GM12878 (cell line): ENCODE data around the gene RETREG1. TPM values are rescaled to one million over a fixed set of nuclear protein-coding genes. Genes with fewer than 3 reads are reported as not detected.

Experiments
- ATAC-seq: fragments of 200-7000 bp; cut with Tn5 transposase; 3 replicates; pipeline ENCODE4 v1.9.1; 2020; ENCODE audit warnings: mild to moderate bottlenecking, moderate library complexity
- BruUV-seq: library from RNA; stranded (reverse); fragments of 400-500 nt; replicated peaks from 2 replicates; lab custom pipeline; 2021; lab: Mats Ljungman, UMichigan
- CTCF ChIA-PET: fragments of 300-600 bp; sonication (Branson Sonifier 250); formaldehyde crosslinking; extraction: SDS; loops from one replicate; lab custom pipeline; 2021; ENCODE audit warnings: inconsistent platforms; lab: Yijun Ruan, JAX
- POLR2A ChIA-PET: fragments of 350-600 bp; formaldehyde crosslinking; extraction: SDS; loops from one replicate; lab custom pipeline; 2021; ENCODE audit warnings: inconsistent platforms; lab: Charles Lee
- RAD21 ChIA-PET: fragments of 300-600 bp; sonication (Branson Sonifier 250); formaldehyde crosslinking; loops from one replicate; lab custom pipeline; 2023; ENCODE audit warnings: antibody characterized with exemption; ENCODE audit not compliant: unreplicated experiment; lab: Charles Lee
- SMC1A ChIA-PET: fragments of 300-600 bp; sonication (Branson Sonifier 250); formaldehyde crosslinking; loops from one replicate; lab custom pipeline; 2023; ENCODE audit not compliant: unreplicated experiment, uncharacterized antibody; lab: Charles Lee
- DNase-seq: peaks from one replicate; pipeline ENCODE4 v3.0.0-alpha.2; 2011; ENCODE audit warnings: low read depth, low spot score
- FAIRE-seq: peaks from 3 replicates; lab custom pipeline; 2011; peaks lifted over from hg19 to GRCh38; lab: Jason Lieb, UNC
- H2AFZ ChIP-seq: 2 replicates; pipeline ENCODE4 v1.6.0; 2011; ENCODE audit warnings: low read depth, low read length, control low read depth; ENCODE audit not compliant: control insufficient read depth
- H3K27ac ChIP-seq: 2 replicates; pipeline ENCODE4 v1.5.1; 2011; ENCODE audit warnings: control low read depth; ENCODE audit not compliant: control insufficient read depth, insufficient read depth
- H3K27me3 ChIP-seq, 2 experiments: replicated peaks in 1 of 2; 2 replicates each; pipeline versions ENCODE4 v1.6.0 to v1.6.1; 2011; ENCODE audit warnings: low read length in 1 of 2; ENCODE audit not compliant: control insufficient read depth in 2 of 2, insufficient read depth in 2 of 2
- H3K36me3 ChIP-seq, 2 experiments: 2 replicates each; pipeline ENCODE4 v1.5.1; 2011; ENCODE audit warnings: low read length in 1 of 2; ENCODE audit not compliant: control insufficient read depth in 2 of 2, insufficient read depth in 2 of 2
- H3K4me1 ChIP-seq: 2 replicates; pipeline ENCODE4 v1.6.1; 2011; ENCODE audit warnings: mild to moderate bottlenecking, low read length, moderate library complexity, mixed read lengths; ENCODE audit not compliant: control insufficient read depth, insufficient read depth
- H3K4me2 ChIP-seq: 2 replicates; pipeline ENCODE4 v1.6.0; 2011; ENCODE audit warnings: control low read depth; ENCODE audit not compliant: control insufficient read depth, insufficient read depth
- H3K4me3 ChIP-seq: fragments of 200-600 bp; sonication (generic); 2 replicates; pipeline ENCODE4 v1.5.1; 2016
- H3K79me2 ChIP-seq: 2 replicates; pipeline ENCODE4 v1.6.0; 2011; ENCODE audit warnings: low read length; ENCODE audit not compliant: control insufficient read depth, insufficient read depth
- H3K9ac ChIP-seq: 2 replicates; pipeline ENCODE4 v1.8.0; 2011; ENCODE audit warnings: low read length, control low read depth, mixed read lengths; ENCODE audit not compliant: control insufficient read depth, insufficient read depth
- H3K9me3 ChIP-seq: replicated peaks from 3 replicates; pipeline ENCODE4 v1.5.1; 2011; ENCODE audit warnings: mild to moderate bottlenecking, low read length; ENCODE audit not compliant: control insufficient read depth, insufficient read depth
- H4K20me1 ChIP-seq: 2 replicates; pipeline ENCODE4 v1.6.0; 2011; ENCODE audit not compliant: control insufficient read depth, insufficient read depth
- CREB1 ChIP-seq: IDR thresholded peaks from 2 replicates; pipeline ENCODE4 v1.6.1; 2012; ENCODE audit warnings: low read depth, mild to moderate bottlenecking, inconsistent platforms
- FOXK2 ChIP-seq: fragments of 450-650 bp; IDR thresholded peaks from 2 replicates; pipeline ENCODE4 v1.6.1; 2017; ENCODE audit warnings: mild to moderate bottlenecking, moderate library complexity
- IKZF1 ChIP-seq: fragments of 450-650 bp; conservative IDR thresholded peaks from 2 replicates; pipeline ENCODE4 v1.6.1; 2017; ENCODE audit warnings: antibody characterized with exemption, mild to moderate bottlenecking
- IRF4 ChIP-seq: IDR thresholded peaks from 2 replicates; pipeline ENCODE4 v1.6.1; 2011; ENCODE audit warnings: low read depth, low read length
- STAT3 ChIP-seq: IDR thresholded peaks from 2 replicates; pipeline ENCODE4 v1.6.1; 2011; ENCODE audit warnings: low read depth, low read length, improper control_type of control experiment
- TBL1XR1 ChIP-seq: IDR thresholded peaks from 2 replicates; pipeline ENCODE4 v1.6.1; 2012; ENCODE audit warnings: low read depth, low read length, improper control_type of control experiment
- TCF7 ChIP-seq: IDR thresholded peaks from 2 replicates; pipeline ENCODE4 v1.6.1; 2014; ENCODE audit warnings: antibody characterized with exemption, borderline replicate concordance
- USF1 ChIP-seq: IDR thresholded peaks from 2 replicates; pipeline ENCODE4 v1.6.1; 2011; ENCODE audit warnings: borderline replicate concordance, low read depth, mild to moderate bottlenecking, moderate library complexity, mixed read lengths, low read length; ENCODE audit not compliant: insufficient read depth; ENCODE audit errors: extremely low read length
- WGBS: methylation state at CpG from one replicate; pipeline ENCODE4 v1.1.6; 2016; ENCODE audit warnings: low lambda C conversion rate; ENCODE audit not compliant: insufficient replicate concordance, insufficient coverage; ENCODE audit errors: missing lambda C conversion rate; 5-methylcytosine and 5-hydroxymethylcytosine counted together
- in situ Hi-C: fragments of 300-500 bp; cut with MboI; formaldehyde crosslinking; loops from 9 replicates; pipeline ENCODE4 v1.14.3; 2018; ENCODE audit warnings: mixed read lengths
- intact Hi-C: fragments of 100-400 bp; cut with micrococcal nuclease; formaldehyde crosslinking; loops from one replicate; pipeline ENCODE4 v1.14.2; 2022; ENCODE audit not compliant: unreplicated experiment
- polyA plus RNA-seq, 11 experiments: library from polyadenylated mRNA; depleted of rRNA in 4 of 11; unstranded in 6 of 11; stranded (reverse) in 5 of 11; fragments of >200 nt; fragmentation: Nextera tagmentation in 4 of 11; fragmentation: Illumina TruSeq in 1 of 11; extraction: Ambion mirVana in 4 of 11; extraction: Trizol in 1 of 11; gene quantifications; 1 replicate in 1 of 11; 2 replicates in 10 of 11; pipeline versions ENCODE4 v1.2.1 to v1.2.3, GENCODE V29; 2011 to 2016; ENCODE audit warnings: inconsistent platforms in 2 of 11, missing spikeins in 2 of 11, low read depth in 1 of 11
- total RNA-seq, 4 experiments: library from RNA; depleted of rRNA in 3 of 4; stranded (reverse); fragments of >200 nt in 3 of 4; fragmentation: Illumina TruSeq in 1 of 4; extraction: Trizol in 1 of 4; gene quantifications; 2 replicates each; pipeline versions ENCODE4 v1.2.1 to v1.2.3, GENCODE V29; 2013 to 2021

The RETREG1 gene
- total and polyA plus RNA-seq, 10 of the 15 experiments (the other 5 are each of a cell fraction or from before 2014, with no cell fraction given), result 3.9 to 8.9 (median 6.4) TPM

- BruUV-seq, result no TSS peak
- intact Hi-C loops, result no loop called here
- FAIRE-seq, result no peak
Observed at GRCh38 chr5:16450163-16450562, 166.6 kb downstream of the RETREG1 start.

GRCh38 chr5:16446993-16447392 is 169.8 kb downstream of the RETREG1 start:
- DNase-seq (no peak), FAIRE-seq (no peak), ATAC-seq (no peak)
- Histone ChIP-seq H3K27ac (no peak overlapping the region), H3K4me2 (no peak overlapping the region), H3K4me3 (no peak overlapping the region), H3K4me1 (no peaks in the 10 kb centered on the region), H2AFZ (no peak overlapping the region), H3K36me3 (peaks cover 5 to 27% of the 10 kb centered on the region in 2 experiments), H4K20me1 (no peaks in the 10 kb centered on the region), H3K79me2 (no peaks in the 10 kb centered on the region), H3K27me3 (no peaks in the 10 kb centered on the region), H3K9me3 (no peaks in the 10 kb centered on the region), H3K9ac (no peak overlapping the region)
- SMC1A ChIA-PET, result no interaction called here
- BruUV-seq, result no TSS peak
- WGBS, result 99% methylated on average over 5 of the region's 5 CpGs
- RAD21 ChIA-PET, result no interaction called here
- TF ChIP-seq STAT3, result no peak
- peak; percentile 34 for TF ChIP-seq USF1
- in situ Hi-C loops (no loop called here), intact Hi-C loops (no loop called here)
- POLR2A ChIA-PET, result interaction anchor here (1.1 kb wide), 1 partner anchor 12 kb away, joined by 3 read pairs; no protein-coding TSS in a partner anchor
- CTCF ChIA-PET, result interaction anchor here (0.7 to 2.0 kb wide), 4 partner anchors 9 to 1965 kb away, joined by 3 to 18 read pairs (median 8); no protein-coding TSS in a partner anchor

More at GRCh38 chr5:16450163-16450562, 166.6 kb downstream of the RETREG1 start:
- no peak overlapping the region for H2AFZ ChIP-seq
- no peaks in the 10 kb centered on the region for H3K4me1 ChIP-seq
- ATAC-seq (no peak; the same call in 2 of the 3 replicates), DNase-seq (no peak)
- POLR2A ChIA-PET, result no interaction called here
- peaks cover 3% of the 10 kb centered on the region for H3K79me2 ChIP-seq
- WGBS, result 45% methylated on average over 2 of the region's 2 CpGs
- no peak overlapping the region for H3K4me3 ChIP-seq
- no peak overlapping the region for H3K9ac ChIP-seq
- TF ChIP-seq TBL1XR1, result no peak
- no peak for TF ChIP-seq CREB1
- TF ChIP-seq TCF7, result no peak
- no peak for TF ChIP-seq IRF4
- no peak for TF ChIP-seq IKZF1
- no peak for TF ChIP-seq FOXK2
- TF ChIP-seq, all 136 proteins: peak for 0
- in situ Hi-C loops, result loop anchor here (25.0 kb wide), 1 partner anchor 1738 kb away; no protein-coding TSS in a partner anchor
- RAD21 ChIA-PET, result no interaction called here
- CTCF ChIA-PET, result interaction anchor here (0.8 kb wide), 1 partner anchor 289 kb away, joined by 5 read pairs; no protein-coding TSS in a partner anchor
- SMC1A ChIA-PET, result no interaction called here
- Histone ChIP-seq H3K9me3 (no peaks in the 10 kb centered on the region), H3K36me3 (peaks cover 9 to 33% of the 10 kb centered on the region in 2 experiments), H3K27me3 (no peaks in the 10 kb centered on the region), H3K27ac (no peak overlapping the region), H4K20me1 (no peaks in the 10 kb centered on the region), H3K4me2 (no peak overlapping the region)
